Uterus (tissue), 4 donors: Measurements from ENCODE around the gene DCBLD1. TPM values are rescaled to one million over a fixed set of nuclear protein-coding genes. Genes with fewer than 3 reads are reported as not detected.
"Not testable (repeated sequence)": the region's sequence is repeated elsewhere in the genome, so short reads cannot be mapped to it uniquely, and the experiment has no call there.

Source experiments
- DNase-seq, 2 donors: peaks; one replicate each; pipeline ENCODE4 v3.0.0-alpha.2; 2019 to 2020
- H3K27ac ChIP-seq, 2 donors: fragments of 200-600 bp; sonication (generic); 1 replicate in 1 of 2; 2 replicates in 1 of 2; pipeline ENCODE4 v1.5.1; 2016 to 2018
- H3K27me3 ChIP-seq, 2 donors: fragments of 200-600 bp; sonication (generic); one replicate each; pipeline ENCODE4 v1.5.1; 2018 to 2019; ENCODE audit warnings: control low read depth in 1 of 2
- H3K36me3 ChIP-seq, 2 donors: fragments of 200-600 bp; sonication (generic); one replicate each; pipeline ENCODE4 v1.5.1; 2019; ENCODE audit warnings: control low read depth in 1 of 2
- H3K4me1 ChIP-seq, 2 donors: fragments of 200-600 bp; sonication (generic); one replicate each; pipeline ENCODE4 v1.5.1; 2018 to 2019; ENCODE audit warnings: control low read depth in 1 of 2
- H3K4me3 ChIP-seq, 2 donors: fragments of 200-600 bp; sonication (generic); 1 replicate in 1 of 2; 2 replicates in 1 of 2; pipeline ENCODE4 v1.5.1; 2018 to 2019; ENCODE audit warnings: mild to moderate bottlenecking in 1 of 2
- H3K9me3 ChIP-seq, 2 donors: fragments of 200-600 bp; sonication (generic); one replicate each; pipeline ENCODE4 v1.5.1; 2019; ENCODE audit warnings: control low read depth in 1 of 2
- CTCF ChIP-seq, 4 experiments: fragments of 200-600 bp in 2 of 4; fragments of 450-650 bp in 2 of 4; sonication (generic) in 2 of 4; IDR thresholded peaks; one replicate each; pipeline ENCODE4 v1.5.1; 2016 to 2019; ENCODE audit warnings: antibody characterized with exemption in 4 of 4, mild to moderate bottlenecking in 2 of 4, moderate library complexity in 1 of 4
- POLR2A ChIP-seq, 2 donors: fragments of 450-650 bp; IDR thresholded peaks; one replicate each; pipeline ENCODE4 v1.6.1; 2016; ENCODE audit warnings: antibody characterized with exemption in 2 of 2, mild to moderate bottlenecking in 1 of 2, moderate library complexity in 1 of 2
- intact Hi-C: fragments of 100-400 bp; cut with DNase I; formaldehyde crosslinking; loops from one replicate; pipeline ENCODE4 v1.15.1; 2023; ENCODE audit warnings: low total_unique reads
- total RNA-seq, 4 donors: library from RNA; depleted of rRNA in 3 of 4; stranded (reverse); fragments of >200 nt in 3 of 4; gene quantifications; one replicate each; pipeline versions ENCODE4 v1.1.0 to v1.2.4, GENCODE V29; 2014 to 2023
- donor health status: DM: yes; HTN: yes; CAD: no.

DCBLD1 gene
- total RNA-seq, 4 donors from 2014 or later, result 2.4 to 15.5 (median 4.5) TPM

- no peaks in the 10 kb centered on the region for H3K9me3 ChIP-seq
- H3K4me3 ChIP-seq, result no peak overlapping the region
- intact Hi-C loops, result no loop called here
- DNase-seq, result no peak
- no peak overlapping the region for H3K27ac ChIP-seq
- no peaks in the 10 kb centered on the region for H3K36me3 ChIP-seq
- no peak for TF ChIP-seq POLR2A (IDR thresholded peaks at IDR 0.05)
- H3K4me1 ChIP-seq, result no peaks in the 10 kb centered on the region
- H3K27me3 ChIP-seq, result no peaks in the 10 kb centered on the region
Measured at GRCh38 chr6:117467876-117468275, 14.6 kb upstream of the DCBLD1 start.

- intact Hi-C loops, H3K27me3 ChIP-seq, DNase-seq, H3K9me3 ChIP-seq, H3K4me3 ChIP-seq, H3K27ac ChIP-seq, H3K4me1 ChIP-seq, H3K36me3 ChIP-seq: not testable (repeated sequence)
Measured at GRCh38 chr6:117468527-117468926, 13.9 kb upstream of the DCBLD1 start.

GRCh38 chr6:117469356-117469755, 13.1 kb upstream of the DCBLD1 start:
- TF ChIP-seq CTCF (IDR thresholded peaks at IDR 0.05) (no peak), POLR2A (IDR thresholded peaks at IDR 0.05) (no peak)
- no peaks in the 10 kb centered on the region for H3K36me3 ChIP-seq
- H3K27me3 ChIP-seq, result no peaks in the 10 kb centered on the region
- H3K9me3 ChIP-seq, result no peaks in the 10 kb centered on the region
- H3K4me3 ChIP-seq, result no peak overlapping the region
- H3K27ac ChIP-seq, result no peak overlapping the region
- intact Hi-C loops, result no loop called here
- DNase-seq, result no peak
- no peaks in the 10 kb centered on the region for H3K4me1 ChIP-seq

- no peak for DNase-seq
- H3K4me1 ChIP-seq, result no peaks in the 10 kb centered on the region
- H3K36me3 ChIP-seq, result no peaks in the 10 kb centered on the region
- TF ChIP-seq CTCF (IDR thresholded peaks at IDR 0.05), result no peak
- no peak for TF ChIP-seq POLR2A (IDR thresholded peaks at IDR 0.05)
- H3K9me3 ChIP-seq, result no peaks in the 10 kb centered on the region
- no peak overlapping the region for H3K4me3 ChIP-seq
- no peak overlapping the region for H3K27ac ChIP-seq
- no peaks in the 10 kb centered on the region for H3K27me3 ChIP-seq
- intact Hi-C loops, result no loop called here
Measured at GRCh38 chr6:117469791-117470190, 12.7 kb upstream of the DCBLD1 start.

- no peaks in the 10 kb centered on the region for H3K9me3 ChIP-seq
- no peak for TF ChIP-seq POLR2A (IDR thresholded peaks at IDR 0.05)
- TF ChIP-seq CTCF (IDR thresholded peaks at IDR 0.05), result no peak
- no peaks in the 10 kb centered on the region for H3K36me3 ChIP-seq
- no peak for DNase-seq
- H3K27ac ChIP-seq, result no peak overlapping the region
- H3K4me1 ChIP-seq, result no peaks in the 10 kb centered on the region
- no peak overlapping the region for H3K4me3 ChIP-seq
- intact Hi-C loops, result no loop called here
- no peaks in the 10 kb centered on the region for H3K27me3 ChIP-seq
Measured at GRCh38 chr6:117472667-117473066, 9.8 kb upstream of the DCBLD1 start.

GRCh38 chr6:117473401-117473800, 9.1 kb upstream of the DCBLD1 start:
- no peaks in the 10 kb centered on the region for H3K36me3 ChIP-seq
- TF ChIP-seq CTCF (IDR thresholded peaks at IDR 0.05) (no peak), POLR2A (IDR thresholded peaks at IDR 0.05) (no peak)
- H3K4me3 ChIP-seq, result no peak overlapping the region
- intact Hi-C loops, result no loop called here
- H3K27me3 ChIP-seq, result no peaks in the 10 kb centered on the region
- no peaks in the 10 kb centered on the region for H3K4me1 ChIP-seq
- DNase-seq, result no peak
- no peak overlapping the region for H3K27ac ChIP-seq
- no peaks in the 10 kb centered on the region for H3K9me3 ChIP-seq
